Hindlimb muscle (tissue), 1 donor: ENCODE data around the gene KCNQ1. TPM values are rescaled to one million over a fixed set of nuclear protein-coding genes. Genes with fewer than 3 reads are reported as not detected.

Experiments
- DNase-seq: peaks from one replicate; pipeline ENCODE4 v3.0.0-alpha.2; 2013
- polyA plus RNA-seq: library from polyadenylated mRNA; unstranded; fragments of 120-200 nt; gene quantifications from one replicate; pipeline ENCODE4 v1.2.1, GENCODE V29; 2013; ENCODE audit not compliant: insufficient read length

The KCNQ1 gene
- polyA plus RNA-seq, 1 donor = 2.9 TPM

DNA sequence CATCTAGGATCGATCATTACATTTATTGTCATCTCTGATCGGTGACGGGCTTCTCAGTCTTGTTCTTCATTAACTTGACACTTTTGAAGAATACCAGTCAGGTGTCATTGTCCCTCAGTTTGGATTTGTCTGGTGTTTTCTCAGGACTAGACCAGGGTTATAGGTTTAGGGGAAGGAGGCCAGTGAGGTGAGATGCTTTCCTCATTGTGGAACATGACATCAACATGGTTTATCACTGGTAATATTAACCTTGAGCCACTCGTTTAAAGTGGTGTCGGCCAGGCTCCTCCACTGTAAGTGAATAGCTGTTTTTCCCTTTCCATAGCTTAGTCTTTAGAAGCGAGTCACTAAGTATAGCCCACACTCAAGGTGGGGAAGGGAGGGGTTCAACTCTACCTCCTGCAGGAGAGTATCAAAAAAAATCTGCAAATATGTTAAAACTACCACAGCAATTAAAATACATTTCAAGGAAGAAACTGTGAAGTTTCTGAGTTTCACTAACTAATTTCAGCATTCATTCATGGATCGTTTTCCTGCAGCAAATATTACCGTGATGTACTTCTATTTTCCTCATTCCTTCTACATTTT is 213.0 kb downstream of the KCNQ1 start:
- no peak for DNase-seq

- DNase-seq = no peak
Observed at GRCh38 chr11:2660357-2660939, 215.6 kb downstream of the KCNQ1 start.

- no peak for DNase-seq
Observed at GRCh38 chr11:2661173-2662023, 216.6 kb downstream of the KCNQ1 start.

- no peak for DNase-seq
Observed at GRCh38 chr11:2662024-2662312, 217.2 kb downstream of the KCNQ1 start.

DNA sequence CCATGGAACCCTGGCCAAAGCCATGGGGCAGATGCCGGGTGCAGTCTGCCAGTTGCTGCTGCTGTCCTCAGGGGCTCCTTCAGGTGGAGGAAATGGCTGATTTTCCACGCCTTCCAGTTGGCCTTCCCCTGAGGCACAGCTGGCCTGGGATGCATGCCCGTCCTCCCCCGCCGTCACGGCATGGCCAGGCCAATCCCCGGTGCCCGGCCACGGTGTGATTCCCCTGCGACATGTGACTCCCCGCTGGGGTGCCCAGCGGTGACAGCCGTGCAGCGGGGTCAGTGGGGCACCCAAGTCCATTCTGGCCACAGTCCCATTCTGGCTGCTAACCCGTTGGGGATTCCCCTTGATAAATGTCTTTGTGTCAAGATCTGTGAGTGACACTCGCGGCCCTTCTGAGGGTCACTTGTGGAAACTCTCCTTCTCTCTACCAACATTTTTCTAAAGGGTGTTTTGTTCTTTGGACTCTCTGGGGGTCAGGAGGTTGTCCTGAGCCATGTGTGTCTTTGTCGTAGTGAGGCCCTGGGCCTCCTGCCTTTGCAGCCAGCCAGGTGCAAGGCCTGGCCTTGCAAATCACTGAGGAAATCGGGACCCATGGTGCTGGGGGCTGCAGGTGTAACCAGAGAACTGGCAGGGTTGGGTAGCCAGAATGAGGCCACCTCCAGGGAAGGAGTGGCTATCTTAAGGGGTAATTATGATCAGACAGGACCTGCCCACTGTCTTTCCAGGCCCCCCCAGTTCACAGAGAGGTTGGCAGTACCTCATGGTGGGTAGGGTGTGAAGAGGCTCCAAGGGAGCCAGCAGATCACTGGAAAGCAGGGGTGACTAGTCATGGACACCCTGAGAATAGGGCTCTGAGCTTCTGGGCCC is 217.9 kb downstream of the KCNQ1 start:
- DNase-seq = no peak

DNA sequence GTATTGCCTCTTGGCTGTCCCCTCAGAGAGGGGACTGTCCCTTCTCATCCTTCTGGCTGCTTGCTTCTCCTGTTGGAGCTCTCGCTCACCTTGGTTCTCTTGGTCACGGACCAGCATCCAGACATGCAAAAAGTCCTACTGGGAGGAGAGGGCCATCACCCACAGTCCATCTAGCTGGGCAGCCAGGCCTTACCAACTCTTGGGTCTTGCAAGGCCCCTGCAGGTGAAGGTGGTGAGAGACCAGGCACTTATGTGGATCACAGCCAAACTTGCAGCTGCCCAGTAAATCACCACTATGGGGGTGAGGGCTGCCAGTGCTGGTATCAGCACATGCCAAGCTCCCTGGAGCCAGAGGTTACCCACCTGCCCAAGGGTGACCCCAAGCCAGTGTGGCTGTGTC is 218.7 kb downstream of the KCNQ1 start:
- DNase-seq = no peak

GRCh38 chr11:2663915-2664314 is 219.1 kb downstream of the KCNQ1 start:
- DNase-seq = no peak

DNA sequence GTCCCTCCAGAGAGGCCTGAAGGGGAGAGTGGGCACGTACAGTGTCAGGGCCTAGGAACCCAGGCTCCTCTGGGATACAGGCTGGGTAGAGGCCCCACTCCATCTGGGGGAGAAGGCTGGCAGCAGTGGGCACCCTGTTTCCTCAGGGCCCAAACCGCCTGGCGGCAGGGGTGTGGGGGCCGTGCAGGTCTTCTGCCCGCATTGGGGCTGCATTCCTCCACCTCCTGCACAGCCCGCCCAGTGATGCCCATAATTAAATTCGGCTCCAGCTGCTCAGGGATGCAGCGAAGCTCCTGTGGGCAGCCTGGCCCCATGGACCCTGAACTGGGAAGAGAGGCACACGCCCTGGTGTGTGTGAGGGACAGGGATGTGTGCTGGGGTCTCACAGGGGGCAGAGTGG is 219.6 kb downstream of the KCNQ1 start:
- DNase-seq = no peak

GRCh38 chr11:2664791-2665525 is 220.2 kb downstream of the KCNQ1 start:
- DNase-seq = no peak

- no peak for DNase-seq
Observed at GRCh38 chr11:2665526-2666400, 221.0 kb downstream of the KCNQ1 start.

DNA sequence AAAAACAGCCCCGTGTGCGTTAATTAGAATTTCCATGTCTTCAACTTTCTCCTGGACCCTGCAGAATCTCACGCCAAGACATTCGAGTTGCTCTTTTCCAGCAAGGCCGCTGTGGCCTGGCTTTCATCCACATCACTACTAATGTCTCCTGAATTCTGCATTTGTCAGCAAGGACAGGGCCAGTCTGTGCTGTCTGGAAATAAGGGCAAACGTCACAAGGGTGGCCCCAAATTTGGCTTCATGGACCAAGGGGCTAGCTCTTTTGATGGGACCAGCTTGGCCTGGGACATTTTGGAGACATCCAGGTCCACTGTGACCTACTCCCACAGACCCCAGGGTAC is 221.6 kb downstream of the KCNQ1 start:
- DNase-seq = no peak

- DNase-seq = no peak
Observed at GRCh38 chr11:2666828-2667570, 222.2 kb downstream of the KCNQ1 start.

GRCh38 chr11:2667940-2668339 is 223.1 kb downstream of the KCNQ1 start:
- no peak for DNase-seq

GRCh38 chr11:2668876-2669275 is 224.1 kb downstream of the KCNQ1 start:
- no peak for DNase-seq

DNA sequence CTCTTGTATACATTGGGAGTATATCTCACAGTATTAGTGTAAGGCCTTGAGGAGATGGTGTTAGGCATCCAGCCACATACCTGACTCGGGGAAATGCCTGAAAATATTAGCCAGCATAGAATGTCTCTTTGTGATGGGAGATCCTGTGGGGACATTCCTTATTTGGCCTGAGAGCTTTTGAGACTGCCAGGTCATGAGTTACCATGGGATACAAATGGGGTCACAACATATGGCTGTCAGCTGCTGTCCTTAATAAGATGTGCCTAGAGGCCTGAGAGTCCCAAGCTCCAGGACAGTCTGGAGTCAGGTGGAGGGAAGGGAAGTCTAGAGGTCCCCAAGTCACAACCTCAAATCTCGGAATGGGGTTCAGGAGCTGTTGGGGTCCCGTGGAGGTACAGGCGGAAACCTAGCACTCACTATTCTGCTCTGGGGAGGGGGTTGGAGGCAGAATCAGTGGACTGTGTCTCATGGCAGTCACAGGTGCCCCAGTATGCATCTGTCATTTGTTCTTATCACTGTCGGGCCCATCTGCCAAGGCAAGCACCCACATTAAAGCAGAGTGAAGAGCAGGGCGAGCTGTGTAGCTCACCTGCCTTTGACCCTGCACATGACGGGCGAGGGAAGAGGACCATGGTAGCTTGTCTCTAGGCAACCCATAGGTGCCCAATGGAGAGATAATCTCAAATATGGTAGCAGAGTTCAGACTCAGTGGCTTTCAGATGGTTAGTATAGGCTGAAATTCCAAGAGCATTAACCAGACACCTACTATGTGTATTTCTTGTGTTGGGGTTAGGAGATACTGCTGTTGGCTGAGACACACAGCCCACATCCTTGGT is 225.0 kb downstream of the KCNQ1 start:
- DNase-seq = no peak

GRCh38 chr11:2670541-2671100 is 225.8 kb downstream of the KCNQ1 start:
- no peak for DNase-seq

- no peak for DNase-seq
Observed at GRCh38 chr11:2671748-2672147, 226.9 kb downstream of the KCNQ1 start.

- DNase-seq = no peak
Observed at GRCh38 chr11:2672553-2673249, 227.9 kb downstream of the KCNQ1 start.

DNA sequence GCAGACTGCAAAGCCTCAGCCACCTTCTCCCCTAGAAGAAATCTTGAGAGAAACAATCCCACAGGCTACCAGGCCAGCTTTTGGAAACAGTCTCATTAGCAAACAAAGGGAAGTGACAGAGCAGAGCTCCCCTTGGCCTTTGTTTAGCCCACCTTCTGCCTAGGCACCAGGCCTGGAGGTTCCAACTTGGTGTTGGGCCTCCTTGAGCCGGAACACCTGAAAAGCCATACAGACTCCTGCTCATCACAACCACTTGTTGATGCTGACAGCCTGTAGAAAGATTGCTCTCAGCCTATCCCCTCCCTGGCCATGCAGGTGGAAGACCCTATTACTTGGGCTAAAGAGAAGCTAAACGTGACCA is 228.4 kb downstream of the KCNQ1 start:
- no peak for DNase-seq
